Activated T-helper 1 cell treated with anti-CD3 and anti-CD28 coated beads, Interleukin-12 subunit alpha, Interleukin-12 subunit beta, Interleukin-2, Interleukin-4 antibody, amounts not matched to agents 30 ng/mL and 10 ng/mL and 1 ng/mL, durations not matched to agents 14 hours and 24 hours and 36 hours (primary cell): ENCODE data around the gene OR6C70. TPM values are rescaled to one million over a fixed set of nuclear protein-coding genes. Genes with fewer than 3 reads are reported as not detected.
"Not testable (repeated sequence)": the region's sequence is repeated elsewhere in the genome, so short reads cannot be mapped to it uniquely, and the experiment has no call there.

Source experiments
- DNase-seq: peaks from one replicate; pipeline ENCODE4 v3.0.0; 2021; ENCODE audit warnings: low spot score
- H3K27ac Mint-ChIP-seq: one replicate; pipeline ENCODE4 v1.8.0; 2021; ENCODE audit warnings: mild to moderate bottlenecking, mixed read lengths
- H3K27me3 Mint-ChIP-seq: one replicate; pipeline ENCODE4 v1.8.0; 2022; ENCODE audit warnings: mild to moderate bottlenecking, moderate library complexity, mixed read lengths; ENCODE audit not compliant: insufficient read depth
- H3K36me3 Mint-ChIP-seq: one replicate; pipeline ENCODE4 v1.8.0; 2021; ENCODE audit warnings: low read depth, mixed read lengths
- H3K4me1 Mint-ChIP-seq: one replicate; pipeline ENCODE4 v1.8.0; 2021; ENCODE audit warnings: low read depth, mixed read lengths
- H3K4me3 Mint-ChIP-seq: one replicate; pipeline ENCODE4 v1.8.0; 2021; ENCODE audit warnings: mild to moderate bottlenecking, moderate library complexity, mixed read lengths
- H3K9me3 Mint-ChIP-seq: one replicate; pipeline ENCODE4 v1.8.0; 2021; ENCODE audit warnings: mixed read lengths
- intact Hi-C: fragments of 100-400 bp; cut with micrococcal nuclease; formaldehyde crosslinking; loops from one replicate; pipeline ENCODE4 v1.15.1; 2024
- total RNA-seq: library from RNA; stranded (reverse); gene quantifications from 2 replicates; pipeline ENCODE4 v1.2.3, GENCODE V29; 2022

OR6C70 gene
- total RNA-seq, 1 donor from 2014 or later: not detected

- Mint-ChIP-seq H3K4me3 (no peak overlapping the region), H3K27ac (no peak overlapping the region), H3K4me1 (no peaks in the 10 kb centered on the region), H3K9me3 (no peaks in the 10 kb centered on the region), H3K36me3 (no peaks in the 10 kb centered on the region), H3K27me3 (peaks cover 2% of the 10 kb centered on the region)
- intact Hi-C loops: no loop called here
- DNase-seq: no peak
Observed at GRCh38 chr12:55448825-55449224, 21.1 kb downstream of the OR6C70 start.

- intact Hi-C loops: no loop called here
- no peaks in the 10 kb centered on the region for H3K4me1 Mint-ChIP-seq
- DNase-seq: no peak
- no peaks in the 10 kb centered on the region for H3K9me3 Mint-ChIP-seq
- H3K27me3 Mint-ChIP-seq: peaks cover 2% of the 10 kb centered on the region
- no peak overlapping the region for H3K27ac Mint-ChIP-seq
- H3K4me3 Mint-ChIP-seq: no peak overlapping the region
- H3K36me3 Mint-ChIP-seq: no peaks in the 10 kb centered on the region
Observed at GRCh38 chr12:55446326-55446725, 23.6 kb downstream of the OR6C70 start.

GRCh38 chr12:55445357-55445756 lies 24.6 kb downstream of the OR6C70 start:
- H3K4me3 Mint-ChIP-seq: no peak overlapping the region
- intact Hi-C loops: no loop called here
- no peak for DNase-seq
- H3K9me3 Mint-ChIP-seq: peaks cover 3% of the 10 kb centered on the region
- no peaks in the 10 kb centered on the region for H3K36me3 Mint-ChIP-seq
- H3K27ac Mint-ChIP-seq: no peak overlapping the region
- H3K4me1 Mint-ChIP-seq: no peaks in the 10 kb centered on the region
- H3K27me3 Mint-ChIP-seq: peaks cover 2% of the 10 kb centered on the region

GRCh38 chr12:55443776-55444175 lies 26.2 kb downstream of the OR6C70 start, which contains the start of gene OR6C2:
TSS of gene OR6C2 (plus strand) at chr12:55444076. CDS start at chr12:55452214, 8,138 bp downstream.
- intact Hi-C loops: no loop called here
- Mint-ChIP-seq H3K27ac (no peak within 1 kb of the TSS), H3K9me3 (peaks cover 3% of the 10 kb centered on the region), H3K36me3 (no peaks in the 10 kb centered on the region), H3K4me3 (no peak within 1 kb of the TSS), H3K27me3 (peaks cover 2% of the 10 kb centered on the region), H3K4me1 (no peaks in the 10 kb centered on the region)
- DNase-seq: no peak

- H3K4me1 Mint-ChIP-seq, H3K27ac Mint-ChIP-seq, intact Hi-C loops, H3K9me3 Mint-ChIP-seq, H3K27me3 Mint-ChIP-seq, DNase-seq, H3K36me3 Mint-ChIP-seq, H3K4me3 Mint-ChIP-seq: not testable (repeated sequence)
Observed at GRCh38 chr12:55441233-55441632, 28.7 kb downstream of the OR6C70 start.

- Mint-ChIP-seq H3K36me3 (no peaks in the 10 kb centered on the region), H3K4me1 (no peaks in the 10 kb centered on the region), H3K4me3 (no peak overlapping the region), H3K9me3 (no peaks in the 10 kb centered on the region), H3K27ac (no peak overlapping the region), H3K27me3 (no peaks in the 10 kb centered on the region)
- intact Hi-C loops: no loop called here
- no peak for DNase-seq
Observed at GRCh38 chr12:55428331-55429243, 41.4 kb downstream of the OR6C70 start.

- intact Hi-C loops: no loop called here
- H3K27me3 Mint-ChIP-seq: no peaks in the 10 kb centered on the region
- H3K27ac Mint-ChIP-seq: no peak within 1 kb of the TSS
- DNase-seq: no peak
- H3K9me3 Mint-ChIP-seq: no peaks in the 10 kb centered on the region
- no peaks in the 10 kb centered on the region for H3K36me3 Mint-ChIP-seq
- no peak within 1 kb of the TSS for H3K4me3 Mint-ChIP-seq
- H3K4me1 Mint-ChIP-seq: no peaks in the 10 kb centered on the region
Observed at GRCh38 chr12:55425954-55426353, 44.0 kb downstream of the OR6C70 start, which contains the start of gene OR6C76. TSS of gene OR6C76 (plus strand) at chr12:55426254. CDS start at chr12:55426254, 0 bp downstream.

- no peaks in the 10 kb centered on the region for H3K36me3 Mint-ChIP-seq
- H3K9me3 Mint-ChIP-seq: no peaks in the 10 kb centered on the region
- intact Hi-C loops: no loop called here
- no peaks in the 10 kb centered on the region for H3K4me1 Mint-ChIP-seq
- DNase-seq: no peak
- peaks cover 20% of the 10 kb centered on the region for H3K27me3 Mint-ChIP-seq
- H3K4me3 Mint-ChIP-seq: no peak overlapping the region
- H3K27ac Mint-ChIP-seq: no peak overlapping the region
Observed at GRCh38 chr12:55420307-55420962, 49.5 kb downstream of the OR6C70 start.

Other genes with a start within 250 kb of the OR6C70 start
- gene OR10A7, start 249.1 kb downstream of the OR6C70 start, total RNA-seq: not detected in 2 replicates
- gene OR6C74, start 225.5 kb downstream of the OR6C70 start, total RNA-seq: not detected in 2 replicates
- gene OR6C6, start 173.6 kb downstream of the OR6C70 start, total RNA-seq: not detected in 2 replicates
- gene OR6C1, start 155.8 kb downstream of the OR6C70 start, total RNA-seq: not detected in 2 replicates
- not detected in 2 replicates for gene OR6C3, start 139.4 kb downstream of the OR6C70 start, total RNA-seq
- not detected in 2 replicates for gene OR6C75, start 107.2 kb downstream of the OR6C70 start, total RNA-seq
- not detected in 2 replicates for gene OR6C65, start 69.6 kb downstream of the OR6C70 start, total RNA-seq
- not detected in 2 replicates for gene OR6C76, start 43.9 kb downstream of the OR6C70 start, total RNA-seq
- not detected in 2 replicates for gene OR6C2, start 26.1 kb downstream of the OR6C70 start, total RNA-seq
- gene OR6C68, start 22.2 kb upstream of the OR6C70 start, total RNA-seq: not detected in 2 replicates
- not detected in 2 replicates for gene OR6C4, start 79.5 kb upstream of the OR6C70 start, total RNA-seq
- gene OR2AP1, start 102.3 kb upstream of the OR6C70 start, total RNA-seq: not detected in 2 replicates
- gene OR10P1, start 166.8 kb upstream of the OR6C70 start, total RNA-seq: not detected in 2 replicates
- 0.88 and 1.1 TPM in 2 replicates for gene ITGA7, start 237.8 kb upstream of the OR6C70 start, total RNA-seq
- 62.5 and 64.8 TPM in 2 replicates for gene BLOC1S1, start 245.9 kb upstream of the OR6C70 start, total RNA-seq